ENCODE data around the gene GRIP1.

GRIP1 gene

GRCh38 chr12:66599816-66600215 lies 79.1 kb downstream of the GRIP1 start:
- no peak for DNase-seq (ENCODE audit: low read depth in 1 of 2, low spot score in 1 of 2)

GRCh38 chr12:66598608-66599007 lies 80.3 kb downstream of the GRIP1 start:
- no peak for DNase-seq (ENCODE audit: low read depth in 1 of 2, low spot score in 1 of 2)

GRCh38 chr12:66598079-66598478 lies 80.8 kb downstream of the GRIP1 start:
- DNase-seq (ENCODE audit: low read depth in 1 of 2, low spot score in 1 of 2): no peak

GRCh38 chr12:66596199-66596598 lies 82.7 kb downstream of the GRIP1 start:
- no peak for DNase-seq (ENCODE audit: low read depth in 1 of 2, low spot score in 1 of 2)

- DNase-seq (ENCODE audit: low read depth in 1 of 2, low spot score in 1 of 2): no peak
Observed at GRCh38 chr12:66594688-66595087, 84.2 kb downstream of the GRIP1 start.

GRCh38 chr12:66590275-66590985 lies 88.4 kb downstream of the GRIP1 start:
- DNase-seq (ENCODE audit: low read depth in 1 of 2, low spot score in 1 of 2): no peak

GRCh38 chr12:66589095-66589494 lies 89.8 kb downstream of the GRIP1 start:
- no peak for DNase-seq (ENCODE audit: low read depth in 1 of 2, low spot score in 1 of 2)

- no peak for DNase-seq (ENCODE audit: low read depth in 1 of 2, low spot score in 1 of 2)
Observed at GRCh38 chr12:66587912-66588311, 91.0 kb downstream of the GRIP1 start.

- no peak for DNase-seq (ENCODE audit: low read depth in 1 of 2, low spot score in 1 of 2)
Observed at GRCh38 chr12:66584673-66585072, 94.2 kb downstream of the GRIP1 start.

- DNase-seq (ENCODE audit: low read depth in 1 of 2, low spot score in 1 of 2): no peak
Observed at GRCh38 chr12:66573605-66574004, 105.3 kb downstream of the GRIP1 start.

GRCh38 chr12:66572845-66573244 lies 106.0 kb downstream of the GRIP1 start:
- no peak for DNase-seq (ENCODE audit: low read depth in 1 of 2, low spot score in 1 of 2)

- DNase-seq (ENCODE audit: low read depth in 1 of 2, low spot score in 1 of 2): no peak
Observed at GRCh38 chr12:66571361-66571915, 107.4 kb downstream of the GRIP1 start.

- DNase-seq (ENCODE audit: low read depth in 1 of 2, low spot score in 1 of 2): no peak
Observed at GRCh38 chr12:66563220-66563619, 115.7 kb downstream of the GRIP1 start.

- DNase-seq (ENCODE audit: low read depth in 1 of 2, low spot score in 1 of 2): no peak
Observed at GRCh38 chr12:66555113-66555512, 123.8 kb downstream of the GRIP1 start.

- no peak for DNase-seq (ENCODE audit: low read depth in 1 of 2, low spot score in 1 of 2)
Observed at GRCh38 chr12:66552716-66553115, 126.2 kb downstream of the GRIP1 start.

GRCh38 chr12:66550626-66551025 lies 128.2 kb downstream of the GRIP1 start:
- no peak for DNase-seq (ENCODE audit: low read depth in 1 of 2, low spot score in 1 of 2)

- no peak for DNase-seq (ENCODE audit: low read depth in 1 of 2, low spot score in 1 of 2)
Observed at GRCh38 chr12:66549050-66549389, 129.9 kb downstream of the GRIP1 start.

- no peak for DNase-seq (ENCODE audit: low read depth in 1 of 2, low spot score in 1 of 2)
Observed at GRCh38 chr12:66548338-66549049, 130.4 kb downstream of the GRIP1 start.

- no peak for DNase-seq (ENCODE audit: low read depth in 1 of 2, low spot score in 1 of 2)
Observed at GRCh38 chr12:66541426-66541825, 137.4 kb downstream of the GRIP1 start.

- no peak for DNase-seq (ENCODE audit: low read depth in 1 of 2, low spot score in 1 of 2)
Observed at GRCh38 chr12:66539431-66539830, 139.4 kb downstream of the GRIP1 start.

- DNase-seq (ENCODE audit: low read depth in 1 of 2, low spot score in 1 of 2): no peak
Observed at GRCh38 chr12:66538970-66539369, 139.9 kb downstream of the GRIP1 start.

- no peak for DNase-seq (ENCODE audit: low read depth in 1 of 2, low spot score in 1 of 2)
Observed at GRCh38 chr12:66537876-66538275, 141.0 kb downstream of the GRIP1 start.

GRCh38 chr12:66533767-66534166 lies 145.1 kb downstream of the GRIP1 start:
- DNase-seq (ENCODE audit: low read depth in 1 of 2, low spot score in 1 of 2): no peak

Measured in stimulated activated CD4-positive, alpha-beta T cell treated with anti-CD3 and anti-CD28 coated beads, Interleukin-15, amount 100 ng/mL, for 1 hour (primary cell).